OCI-LY1 (cell line): Measurements from ENCODE around the gene PARVG.

Source experiments
- EZH2 ChIP-seq: fragments of 200-600 bp; sonication (generic), shearing (Covaris generic); IDR thresholded peaks from 2 replicates; pipeline ENCODE4 v1.8.0; 2017; ENCODE audit warnings: borderline replicate concordance, mixed run types, mild to moderate bottlenecking, antibody characterized with exemption, low read length, moderate library complexity, mixed read lengths
- TF ChIP-seq, protein P1 (sequence below): fragments of 200-600 bp; sonication (generic), shearing (Covaris generic); IDR thresholded peaks from 2 replicates; pipeline ENCODE4 v1.5.1; 2017; ENCODE audit warnings: mild to moderate bottlenecking, antibody characterized with exemption, low read length, moderate library complexity, mixed read lengths

GRCh38 chr22:44202261-44202789 lies 21.6 kb downstream of the PARVG start:
- TF ChIP-seq, protein P1, sequence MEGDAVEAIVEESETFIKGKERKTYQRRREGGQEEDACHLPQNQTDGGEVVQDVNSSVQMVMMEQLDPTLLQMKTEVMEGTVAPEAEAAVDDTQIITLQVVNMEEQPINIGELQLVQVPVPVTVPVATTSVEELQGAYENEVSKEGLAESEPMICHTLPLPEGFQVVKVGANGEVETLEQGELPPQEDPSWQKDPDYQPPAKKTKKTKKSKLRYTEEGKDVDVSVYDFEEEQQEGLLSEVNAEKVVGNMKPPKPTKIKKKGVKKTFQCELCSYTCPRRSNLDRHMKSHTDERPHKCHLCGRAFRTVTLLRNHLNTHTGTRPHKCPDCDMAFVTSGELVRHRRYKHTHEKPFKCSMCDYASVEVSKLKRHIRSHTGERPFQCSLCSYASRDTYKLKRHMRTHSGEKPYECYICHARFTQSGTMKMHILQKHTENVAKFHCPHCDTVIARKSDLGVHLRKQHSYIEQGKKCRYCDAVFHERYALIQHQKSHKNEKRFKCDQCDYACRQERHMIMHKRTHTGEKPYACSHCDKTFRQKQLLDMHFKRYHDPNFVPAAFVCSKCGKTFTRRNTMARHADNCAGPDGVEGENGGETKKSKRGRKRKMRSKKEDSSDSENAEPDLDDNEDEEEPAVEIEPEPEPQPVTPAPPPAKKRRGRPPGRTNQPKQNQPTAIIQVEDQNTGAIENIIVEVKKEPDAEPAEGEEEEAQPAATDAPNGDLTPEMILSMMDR: no peak
- no peak for TF ChIP-seq EZH2
